Left renal pelvis (tissue), 4 donors: ENCODE data around the gene SLC4A3. TPM values are rescaled to one million over a fixed set of nuclear protein-coding genes. Genes with fewer than 3 reads are reported as not detected.
A peak's percentile ranks its signal among the peaks of the same experiment; 100 is the strongest.

Experiments used
- DNase-seq, 4 donors: peaks; one replicate each; pipeline ENCODE4 v3.0.0-alpha.2; 2013; ENCODE audit warnings: low read depth in 4 of 4, low spot score in 3 of 4
- polyA plus RNA-seq, 4 donors: library from polyadenylated mRNA; unstranded; fragments of 120-200 nt; gene quantifications; one replicate each; pipeline ENCODE4 v1.2.1, GENCODE V29; 2013; ENCODE audit not compliant: insufficient read length in 4 of 4

SLC4A3 gene
- polyA plus RNA-seq, 4 donors = 7.3 to 13.5 (median 8.5) TPM

GRCh38 chr2:219631904-219632759 is 4.7 kb downstream of the SLC4A3 start:
- DNase-seq = no peak

DNA sequence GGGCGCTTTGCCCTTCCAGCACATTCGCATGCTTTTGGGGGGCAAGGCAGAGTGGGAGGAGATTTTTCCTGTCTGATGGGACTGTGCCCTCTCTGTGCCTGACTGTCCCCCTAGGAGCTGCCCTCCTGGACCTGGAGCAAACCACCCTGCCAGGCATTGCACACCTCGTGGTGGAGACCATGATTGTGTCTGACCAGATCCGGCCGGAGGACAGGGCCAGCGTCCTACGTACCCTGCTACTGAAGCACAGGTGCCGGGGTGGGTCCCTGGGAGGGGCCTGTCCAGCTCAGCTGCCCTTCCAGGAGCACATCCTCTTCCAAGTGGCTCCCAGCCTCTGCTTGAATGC is 5.3 kb downstream of the SLC4A3 start:
- DNase-seq = no peak

- no peak for DNase-seq
Observed at GRCh38 chr2:219633276-219634065, 6.0 kb downstream of the SLC4A3 start.

DNA sequence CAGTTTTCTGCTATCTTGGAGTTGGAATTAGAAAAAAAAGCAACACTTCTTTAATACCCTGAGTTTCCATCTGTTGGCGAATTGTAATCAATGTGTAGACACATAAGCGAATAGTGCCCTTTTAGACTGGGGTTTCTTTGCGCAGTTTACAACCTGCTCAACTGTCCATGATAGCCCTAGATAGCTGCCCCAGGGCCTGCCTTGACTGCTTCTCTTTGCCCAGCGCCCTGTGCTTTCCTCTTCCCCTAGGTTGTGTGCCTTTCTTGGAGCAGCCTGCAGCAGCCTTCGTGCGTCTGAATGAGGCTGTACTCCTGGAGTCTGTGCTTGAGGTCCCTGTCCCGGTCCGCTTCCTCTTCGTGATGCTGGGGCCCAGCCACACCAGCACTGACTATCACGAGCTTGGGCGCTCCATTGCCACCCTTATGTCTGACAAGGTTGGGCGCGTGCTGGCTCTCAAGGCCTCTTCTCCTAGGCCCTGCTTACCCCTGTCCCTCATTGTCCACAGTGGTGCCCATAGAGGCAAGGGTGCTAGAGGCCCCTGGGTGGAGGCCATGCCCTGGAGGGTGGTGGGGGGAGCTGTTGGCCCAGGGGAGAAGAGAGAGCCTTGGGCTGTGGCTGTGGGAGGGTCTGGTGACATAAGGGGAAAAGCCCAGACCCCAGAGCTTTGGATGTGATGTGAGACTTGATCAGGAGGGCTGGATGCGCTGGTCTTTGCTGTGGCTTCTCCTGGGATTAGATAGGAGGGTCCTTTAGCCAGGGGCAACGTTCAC is 6.9 kb downstream of the SLC4A3 start:
- no peak for DNase-seq

GRCh38 chr2:219634951-219635751 is 7.7 kb downstream of the SLC4A3 start:
- no peak for DNase-seq

- DNase-seq = no peak
Observed at GRCh38 chr2:219636144-219636915, 8.9 kb downstream of the SLC4A3 start.

DNA sequence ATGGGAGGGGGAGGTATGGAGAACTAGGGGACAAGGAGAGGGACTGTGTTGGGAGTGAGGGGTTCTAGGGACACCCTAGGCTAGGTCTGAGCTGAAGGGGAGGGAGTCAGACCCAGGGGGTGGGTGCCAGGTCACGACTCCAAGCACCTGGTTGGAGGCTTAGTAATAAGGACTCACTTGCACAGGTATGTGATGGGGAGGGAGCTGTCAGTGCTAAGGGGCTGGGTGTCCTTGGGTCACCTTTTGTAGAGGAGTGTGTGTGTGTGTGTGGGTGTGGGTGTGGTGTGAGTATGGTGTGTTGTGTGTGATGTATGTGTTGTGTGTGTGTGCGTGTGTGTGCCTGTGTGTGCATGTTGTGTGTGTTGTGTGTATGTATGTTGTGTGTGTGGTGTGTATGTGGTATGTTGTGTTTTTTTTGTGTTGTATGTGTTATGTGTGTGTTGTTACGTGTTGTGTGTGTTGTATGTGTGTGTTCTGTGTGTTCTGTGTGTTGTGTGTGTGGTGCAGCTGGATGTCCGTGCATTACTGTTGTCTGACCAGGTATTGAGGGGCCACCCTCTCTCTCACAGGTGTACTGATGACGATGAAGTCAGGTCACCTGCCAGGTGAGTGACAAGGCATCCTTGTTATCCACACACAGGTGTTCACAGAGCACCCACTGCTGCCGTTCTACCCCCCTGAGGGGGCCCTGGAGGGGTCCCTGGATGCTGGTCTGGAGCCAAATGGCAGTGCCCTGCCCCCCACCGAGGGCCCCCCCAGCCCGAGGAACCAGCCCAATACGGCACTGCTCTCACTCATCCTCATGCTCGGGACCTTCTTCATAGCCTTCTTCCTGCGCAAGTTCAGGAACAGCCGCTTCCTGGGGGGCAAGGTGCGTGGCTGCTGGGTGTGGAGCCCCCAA is 9.8 kb downstream of the SLC4A3 start:
- no peak for DNase-seq

- DNase-seq = no peak
Observed at GRCh38 chr2:219637842-219638185, 10.4 kb downstream of the SLC4A3 start.

GRCh38 chr2:219638217-219638947 is 11.0 kb downstream of the SLC4A3 start:
- DNase-seq = no peak

DNA sequence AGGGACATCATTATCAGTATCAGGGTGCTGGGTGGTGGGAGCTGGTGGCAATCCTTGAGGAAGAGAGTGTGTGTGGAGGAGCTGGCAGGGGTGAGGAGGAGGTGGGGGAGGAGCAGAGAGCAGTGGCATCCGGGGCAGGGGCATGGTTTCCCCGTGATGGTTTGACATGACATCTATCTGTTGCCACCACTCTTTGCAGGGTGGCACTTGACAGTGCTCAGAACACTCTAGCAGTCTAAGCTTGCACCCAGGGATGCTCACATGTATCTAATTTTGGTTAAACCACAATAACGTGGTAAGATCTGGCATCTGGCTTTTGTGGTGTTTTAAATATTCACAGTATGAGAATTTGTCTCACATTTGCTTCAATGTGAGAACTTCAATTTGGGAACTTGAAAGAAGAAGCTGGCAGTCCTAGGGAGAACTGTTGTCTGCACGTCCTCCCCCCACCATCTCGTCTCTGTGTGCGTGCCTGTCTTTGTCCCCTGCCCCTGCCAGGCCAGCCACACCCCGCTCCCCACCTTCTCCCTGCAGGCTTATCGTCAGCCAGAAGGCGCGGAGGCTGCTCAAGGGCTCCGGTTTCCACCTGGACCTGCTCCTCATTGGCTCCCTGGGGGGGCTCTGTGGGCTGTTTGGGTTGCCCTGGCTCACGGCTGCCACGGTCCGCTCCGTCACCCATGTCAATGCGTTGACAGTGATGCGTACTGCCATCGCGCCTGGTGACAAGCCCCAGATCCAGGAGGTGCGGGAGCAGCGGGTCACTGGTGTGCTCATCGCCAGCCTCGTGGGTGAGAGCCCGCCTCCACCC is 11.7 kb downstream of the SLC4A3 start:
- no peak for DNase-seq

- DNase-seq = no peak
Observed at GRCh38 chr2:219641390-219642068, 14.1 kb downstream of the SLC4A3 start.

DNA sequence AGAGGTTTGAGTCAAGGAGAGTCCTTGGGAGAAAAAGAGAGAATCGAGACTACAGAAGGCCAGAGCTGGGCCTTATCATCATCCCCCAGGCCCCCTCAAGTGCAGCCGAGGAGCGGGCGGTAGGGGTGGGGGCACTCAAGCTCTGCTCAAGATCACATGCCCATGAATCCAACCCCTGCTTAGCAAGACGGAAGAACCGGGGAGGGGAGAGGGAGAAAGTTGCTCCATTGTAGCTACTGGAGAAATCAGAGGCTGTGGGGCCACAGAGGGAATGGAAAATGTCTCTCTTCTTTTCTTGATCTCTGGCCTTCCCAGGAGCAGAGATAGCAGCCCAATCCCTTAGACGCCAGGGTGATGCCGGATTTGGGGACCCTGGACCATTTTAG is 14.6 kb downstream of the SLC4A3 start:
- no peak for DNase-seq

DNA sequence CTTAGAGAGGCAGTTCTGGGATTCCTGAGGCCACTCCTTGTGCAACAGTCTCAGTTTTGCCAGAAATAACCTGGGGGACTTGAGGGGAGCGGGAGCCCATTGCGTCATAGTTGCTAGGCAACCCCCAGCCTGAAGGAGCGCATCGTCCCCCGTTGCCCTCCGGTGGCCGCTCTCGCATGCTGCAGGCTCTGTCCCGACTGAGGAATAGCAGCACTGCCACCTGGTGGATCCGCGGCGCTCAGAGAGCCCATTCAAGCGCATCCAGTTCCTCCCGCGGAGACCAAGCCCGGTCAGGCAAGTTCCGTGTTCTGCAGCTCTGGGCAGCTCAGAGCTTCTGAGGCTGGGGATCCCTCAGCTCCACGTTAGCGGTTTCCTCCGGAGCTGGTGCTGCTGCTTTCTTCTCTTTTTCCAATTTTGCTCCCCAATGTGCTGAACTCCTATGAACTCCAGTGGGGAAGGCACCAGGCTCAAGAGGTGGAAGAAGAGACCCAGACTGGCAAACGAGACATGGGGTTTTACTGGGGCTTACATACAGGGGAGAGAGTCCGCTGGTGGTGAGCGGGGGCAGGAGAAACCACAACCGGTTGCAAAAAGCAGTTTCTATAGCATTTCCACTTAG is 15.1 kb downstream of the SLC4A3 start:
- peak; percentile 85 to 91 (median 86) for DNase-seq

DNA sequence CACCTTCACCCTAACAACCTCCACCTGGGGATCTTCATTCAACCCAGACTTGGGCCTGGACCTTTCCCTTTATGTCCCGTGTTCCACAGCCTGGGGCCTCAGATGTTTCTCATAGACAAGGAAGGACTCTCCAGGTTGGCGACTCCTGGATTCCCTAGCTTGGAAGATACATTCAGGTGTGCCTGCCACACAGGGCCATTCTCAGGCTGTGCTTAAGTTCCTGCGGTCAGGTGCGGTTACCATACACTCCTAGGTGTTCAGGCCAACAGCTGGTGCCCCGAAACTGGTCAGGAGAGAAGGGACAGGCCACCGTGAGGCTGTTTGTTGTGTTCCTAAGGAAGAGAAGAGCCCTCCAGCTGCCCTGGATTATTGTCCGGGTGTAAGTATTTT is 15.6 kb downstream of the SLC4A3 start:
- DNase-seq = no peak

GRCh38 chr2:219643788-219644398 is 16.5 kb downstream of the SLC4A3 start:
- no peak for DNase-seq
